Measurements from ENCODE around the gene EFNA5. TPM values are rescaled to one million over a fixed set of nuclear protein-coding genes. Genes with fewer than 3 reads are reported as not detected.

Gene EFNA5
- total RNA-seq, 2 donors from 2014 or later = 5.6 to 7.2 TPM

- intact Hi-C loops (cut with DNase I) = no loop called here
- no peak for TF ChIP-seq CTCF (IDR thresholded peaks at IDR 0.05)
- no peak for TF ChIP-seq POLR2AphosphoS5 (IDR thresholded peaks at IDR 0.05)
- no peak for TF ChIP-seq POLR2A (IDR thresholded peaks at IDR 0.05)
- WGBS = 77% methylated on average over 1 of the region's 1 CpG
- H3K4me3 ChIP-seq = no peak overlapping the region
- H3K9me3 ChIP-seq = no peaks in the 10 kb centered on the region
- H3K27me3 ChIP-seq (replicated peaks; ENCODE audit: insufficient read depth) = no peaks in the 10 kb centered on the region
- no peaks in the 10 kb centered on the region for H3K36me3 ChIP-seq
- H3K27ac ChIP-seq = no peak overlapping the region
- H3K4me1 ChIP-seq (replicated peaks) = no peaks in the 10 kb centered on the region
- DNase-seq (ENCODE audit: low spot score) = no peak
These were observed 134.9 kb downstream of the EFNA5 start for GRCh38 chr5:107535849-107536248.

- Histone ChIP-seq H3K27me3 (replicated peaks; ENCODE audit: insufficient read depth) (no peaks in the 10 kb centered on the region), H3K27ac (no peak overlapping the region), H3K9me3 (no peaks in the 10 kb centered on the region), H3K4me3 (no peak overlapping the region), H3K36me3 (no peaks in the 10 kb centered on the region), H3K4me1 (replicated peaks) (no peaks in the 10 kb centered on the region)
- no peak for DNase-seq (ENCODE audit: low spot score)
- intact Hi-C loops (cut with DNase I) = no loop called here
- WGBS = 25% methylated on average over 2 of the region's 2 CpGs
- TF ChIP-seq CTCF (IDR thresholded peaks at IDR 0.05) (no peak), POLR2A (IDR thresholded peaks at IDR 0.05) (no peak), POLR2AphosphoS5 (IDR thresholded peaks at IDR 0.05) (no peak)
These were observed 136.5 kb downstream of the EFNA5 start for GRCh38 chr5:107533910-107534876.

- intact Hi-C loops (cut with DNase I) = no loop called here
- DNase-seq (ENCODE audit: low spot score) = no peak
- 94% methylated on average over 7 of the region's 7 CpGs for WGBS
These were observed 137.8 kb downstream of the EFNA5 start for GRCh38 chr5:107532916-107533315.

GRCh38 chr5:107532169-107532878 is 138.4 kb downstream of the EFNA5 start:
- TF ChIP-seq CTCF (IDR thresholded peaks at IDR 0.05) (no peak), POLR2A (IDR thresholded peaks at IDR 0.05) (no peak), POLR2AphosphoS5 (IDR thresholded peaks at IDR 0.05) (no peak)
- Histone ChIP-seq H3K9me3 (no peaks in the 10 kb centered on the region), H3K27me3 (replicated peaks; ENCODE audit: insufficient read depth) (no peaks in the 10 kb centered on the region), H3K27ac (no peak overlapping the region), H3K4me1 (replicated peaks) (no peaks in the 10 kb centered on the region), H3K36me3 (no peaks in the 10 kb centered on the region), H3K4me3 (no peak overlapping the region)
- intact Hi-C loops (cut with DNase I) = no loop called here
- DNase-seq (ENCODE audit: low spot score) = no peak
- 92% methylated on average over 10 of the region's 10 CpGs for WGBS

More at GRCh38 chr5:107532916-107533315, 137.8 kb downstream of the EFNA5 start:
- Histone ChIP-seq H3K4me3 (no peak overlapping the region), H3K27me3 (replicated peaks; ENCODE audit: insufficient read depth) (no peaks in the 10 kb centered on the region), H3K9me3 (no peaks in the 10 kb centered on the region), H3K27ac (no peak overlapping the region), H3K36me3 (no peaks in the 10 kb centered on the region), H3K4me1 (replicated peaks) (no peaks in the 10 kb centered on the region)
- TF ChIP-seq POLR2AphosphoS5 (IDR thresholded peaks at IDR 0.05) (no peak), CTCF (IDR thresholded peaks at IDR 0.05) (no peak), POLR2A (IDR thresholded peaks at IDR 0.05) (no peak)

All from prostate gland (tissue), 2 donors.